IPS-11a (cell line): Measurements from ENCODE around the gene GPRC5B.

Experiments
- H3K4me3 ChIP-seq: one replicate; pipeline ENCODE4 v1.5.1; 2013; ENCODE audit warnings: low read depth, low read length, control low read depth

The GPRC5B gene

DNA sequence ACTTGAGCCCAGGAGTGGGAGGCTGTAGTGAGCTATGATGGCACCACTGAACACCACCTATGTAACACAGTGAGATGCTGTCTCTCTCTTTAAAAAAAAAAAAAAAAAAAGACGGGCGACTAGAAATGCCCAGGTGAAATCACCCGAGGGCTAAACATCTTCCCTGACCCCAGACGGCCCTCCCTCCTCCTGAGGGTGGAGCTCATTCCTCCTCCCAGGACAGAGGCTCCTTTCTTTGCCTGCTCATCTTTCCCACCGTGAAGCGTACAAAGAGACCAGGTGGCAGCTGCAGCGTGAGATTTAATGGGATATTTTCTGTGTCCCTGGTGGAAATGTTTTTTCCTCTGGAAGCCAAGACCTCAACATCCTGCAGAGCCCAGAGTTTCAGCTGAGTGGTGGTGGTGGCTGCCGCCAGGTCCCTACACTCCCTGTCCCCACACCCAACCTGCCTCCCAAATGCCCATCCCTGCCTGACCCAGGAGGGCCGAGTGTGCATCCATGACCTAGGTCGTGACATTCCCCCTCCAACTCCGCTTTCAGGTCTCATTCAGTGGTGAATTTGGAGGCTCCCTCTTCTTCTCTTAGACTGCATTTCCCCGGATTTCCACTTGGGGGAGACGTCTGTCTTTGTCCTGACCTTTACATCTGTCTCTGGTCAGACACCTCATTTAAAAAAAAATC lies 14.4 kb upstream of the GPRC5B start:
- H3K4me3 ChIP-seq = no peak overlapping the region

DNA sequence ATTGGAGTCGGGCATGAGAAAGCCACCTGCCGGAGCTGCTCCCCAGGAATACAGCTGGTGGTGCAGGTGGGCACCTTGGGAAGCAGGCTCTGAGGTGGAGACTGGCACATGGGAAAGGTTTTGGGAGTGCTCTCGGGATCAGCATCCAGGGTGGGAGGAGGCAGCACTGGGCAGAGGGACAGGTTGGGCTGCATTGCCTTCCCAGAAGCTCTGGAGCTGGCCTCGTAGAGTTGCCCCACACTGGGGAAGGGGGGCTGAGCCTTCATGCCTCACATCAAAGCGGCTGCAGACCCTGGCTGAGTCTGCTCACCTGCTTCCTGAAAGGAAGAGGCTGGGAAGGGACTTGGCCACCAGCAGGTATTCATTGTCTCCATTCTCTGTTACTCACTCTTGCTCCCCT lies 13.5 kb upstream of the GPRC5B start:
- H3K4me3 ChIP-seq = no peak overlapping the region

DNA sequence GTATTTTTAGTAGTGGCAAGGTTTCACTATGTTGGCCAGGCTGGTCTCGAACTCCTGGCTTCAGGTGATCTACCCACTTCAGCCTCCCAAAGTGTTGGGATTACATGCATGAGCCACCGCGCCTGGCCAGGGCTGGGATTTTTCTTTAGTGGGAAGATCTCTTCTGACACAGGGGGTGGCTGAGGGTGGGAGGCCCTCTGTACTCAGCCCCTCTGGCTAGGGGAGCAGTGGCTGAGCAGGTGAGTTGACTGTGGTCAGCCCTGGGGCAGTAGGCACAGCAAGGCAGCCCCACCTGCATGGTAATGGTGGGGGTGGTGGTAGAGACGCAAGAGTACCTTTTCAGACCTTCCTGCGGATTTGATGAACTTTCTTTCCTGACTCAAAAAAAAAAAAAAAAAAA lies 12.3 kb upstream of the GPRC5B start:
- H3K4me3 ChIP-seq = no peak overlapping the region

DNA sequence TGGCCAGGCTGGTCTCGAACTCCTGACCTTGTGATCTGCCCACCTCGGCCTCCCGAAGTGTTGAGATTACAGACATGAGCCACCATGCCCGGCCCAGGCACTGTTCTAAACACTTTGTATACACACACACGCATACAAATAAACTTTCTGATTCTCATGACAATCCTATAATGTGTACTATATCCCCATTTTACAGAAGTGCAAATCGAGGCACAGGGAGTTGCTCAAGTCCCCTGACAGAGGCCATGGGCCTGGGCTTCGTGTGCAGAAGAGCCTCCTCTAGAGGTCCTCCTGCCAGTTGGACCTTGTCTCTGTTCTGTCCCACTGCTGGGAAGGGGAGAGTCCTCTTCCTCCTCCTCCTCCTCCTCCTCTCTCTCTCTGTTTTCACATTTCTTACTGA lies 9.9 kb upstream of the GPRC5B start:
- no peak overlapping the region for H3K4me3 ChIP-seq

DNA sequence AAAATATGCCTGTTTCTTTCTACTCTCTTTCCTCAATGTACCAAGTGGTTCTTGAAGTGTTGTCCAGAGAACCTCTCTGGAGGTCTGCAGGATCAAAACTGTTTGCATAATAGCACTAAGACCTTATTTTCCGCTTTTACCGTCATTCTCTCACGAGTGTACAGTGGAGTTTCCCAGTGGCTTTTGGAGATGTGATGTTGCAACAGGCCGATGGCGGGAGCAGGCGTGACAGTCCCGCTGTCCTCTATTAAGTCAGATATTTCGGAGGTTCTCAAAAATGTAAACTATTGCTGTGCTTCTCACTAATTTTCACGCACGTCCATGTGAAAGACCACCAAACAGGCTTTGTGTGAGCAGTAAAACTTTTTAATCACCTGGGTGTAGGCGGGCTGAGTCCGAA lies 8.3 kb upstream of the GPRC5B start:
- H3K4me3 ChIP-seq = no peak overlapping the region

DNA sequence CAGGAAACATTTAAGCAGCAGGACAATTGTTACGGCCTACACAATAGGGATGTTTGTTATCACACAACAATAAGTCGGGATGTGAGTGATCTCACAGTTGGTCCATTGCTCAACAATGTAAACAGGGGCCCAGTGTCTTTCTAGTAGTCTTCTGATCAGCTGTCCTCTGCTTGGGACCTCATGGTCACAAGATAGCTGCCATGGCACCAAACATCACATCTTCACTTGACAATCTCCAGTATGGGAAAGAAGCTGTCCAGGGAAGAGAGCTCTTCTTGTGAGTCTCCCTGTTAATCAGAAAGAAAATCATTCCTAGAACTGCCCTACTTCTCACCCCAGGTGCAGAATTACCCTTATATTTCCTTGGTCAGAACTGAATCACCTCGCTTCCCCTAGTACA lies 6.3 kb upstream of the GPRC5B start:
- H3K4me3 ChIP-seq = no peak overlapping the region

DNA sequence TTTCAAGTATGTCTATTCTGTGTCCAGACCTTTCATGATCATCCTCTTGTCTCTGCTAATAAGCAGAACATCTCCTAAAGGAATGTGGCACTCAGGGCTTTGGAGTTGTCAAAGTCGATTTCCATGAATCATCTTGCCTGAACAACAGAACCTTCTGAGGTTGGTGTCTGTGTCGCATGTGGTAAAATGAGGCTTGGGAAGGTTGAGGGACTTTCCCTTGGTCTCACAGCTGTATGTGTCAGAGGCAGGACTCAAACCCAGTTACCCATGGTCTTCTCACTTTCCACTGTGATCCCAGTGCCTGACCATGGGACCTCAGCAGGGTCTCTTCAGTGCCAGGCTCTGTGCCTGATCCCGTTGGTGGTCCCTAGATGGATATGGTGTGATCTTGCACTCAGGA lies 4.2 kb upstream of the GPRC5B start:
- H3K4me3 ChIP-seq = no peak overlapping the region

DNA sequence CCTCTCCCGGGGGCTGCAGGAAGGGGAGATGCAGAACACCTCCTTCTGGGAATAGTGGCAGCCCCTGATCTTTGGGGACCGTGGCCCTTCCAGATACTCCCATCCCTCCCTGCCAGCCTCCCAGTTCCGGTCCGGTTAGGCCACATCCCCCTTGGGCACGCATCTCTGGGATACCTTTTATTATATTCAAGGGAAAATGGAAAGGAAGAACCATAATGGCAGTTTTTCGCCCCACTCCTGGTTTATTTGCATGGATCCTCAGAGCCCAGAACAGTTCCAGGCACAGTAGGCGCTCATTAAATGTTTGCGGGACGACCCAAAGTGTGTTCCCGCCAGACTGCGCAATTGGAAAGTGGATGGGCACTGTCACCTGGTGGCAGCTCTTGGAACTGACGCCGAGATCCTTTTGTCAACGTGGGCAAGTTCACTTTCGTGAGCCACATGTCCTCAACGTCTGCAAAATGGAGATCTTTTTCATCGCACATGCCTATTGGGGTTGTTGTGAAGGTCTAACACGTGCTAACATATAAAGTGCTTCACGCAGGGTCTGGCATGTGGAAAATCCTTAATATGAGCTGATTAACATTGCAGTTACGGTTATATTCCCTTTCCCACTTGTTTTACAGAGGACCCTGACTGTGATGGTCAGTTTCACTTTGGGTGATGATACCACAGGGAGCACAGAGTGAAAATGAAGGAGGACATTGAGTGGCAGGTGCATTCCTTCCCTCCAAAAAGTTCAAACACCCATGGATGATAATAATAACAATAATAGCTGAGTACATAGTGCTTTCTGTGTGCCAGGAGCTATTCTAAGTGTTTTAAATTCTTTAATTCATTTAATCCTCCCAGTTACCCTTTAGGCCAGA lies 1.7 kb upstream of the GPRC5B start:
- H3K4me3 ChIP-seq = no peak overlapping the region

DNA sequence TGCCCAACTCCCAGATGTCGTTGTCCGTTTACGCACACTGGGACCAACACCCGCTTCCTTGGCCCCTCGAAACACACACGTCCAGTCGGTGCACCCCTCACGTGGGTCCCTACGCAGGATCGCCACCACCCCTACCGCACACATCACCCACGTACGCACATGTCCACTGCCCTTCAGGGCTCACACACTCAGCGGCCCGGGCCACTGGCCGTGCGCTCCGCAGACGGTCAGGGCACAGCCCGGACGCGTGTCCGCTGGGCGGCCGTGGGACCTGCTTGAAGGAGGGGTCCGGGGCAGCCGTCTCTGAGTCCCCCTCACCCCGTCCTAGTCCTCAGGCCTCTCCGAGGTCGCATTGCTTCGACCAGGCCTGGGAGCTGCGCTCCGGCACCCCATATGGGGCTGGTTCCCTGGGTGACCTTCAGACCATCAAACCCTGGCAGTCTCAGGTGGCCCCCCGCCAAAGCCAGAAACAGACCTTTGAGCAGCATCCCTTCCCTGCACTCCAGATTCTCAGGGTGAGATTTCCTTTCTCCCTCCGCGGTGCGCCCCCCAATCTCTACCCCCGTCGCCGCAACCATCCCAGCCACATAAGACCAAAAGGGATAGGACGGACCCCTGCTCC lies 914 bp upstream of the GPRC5B start:
- no peak overlapping the region for H3K4me3 ChIP-seq

DNA sequence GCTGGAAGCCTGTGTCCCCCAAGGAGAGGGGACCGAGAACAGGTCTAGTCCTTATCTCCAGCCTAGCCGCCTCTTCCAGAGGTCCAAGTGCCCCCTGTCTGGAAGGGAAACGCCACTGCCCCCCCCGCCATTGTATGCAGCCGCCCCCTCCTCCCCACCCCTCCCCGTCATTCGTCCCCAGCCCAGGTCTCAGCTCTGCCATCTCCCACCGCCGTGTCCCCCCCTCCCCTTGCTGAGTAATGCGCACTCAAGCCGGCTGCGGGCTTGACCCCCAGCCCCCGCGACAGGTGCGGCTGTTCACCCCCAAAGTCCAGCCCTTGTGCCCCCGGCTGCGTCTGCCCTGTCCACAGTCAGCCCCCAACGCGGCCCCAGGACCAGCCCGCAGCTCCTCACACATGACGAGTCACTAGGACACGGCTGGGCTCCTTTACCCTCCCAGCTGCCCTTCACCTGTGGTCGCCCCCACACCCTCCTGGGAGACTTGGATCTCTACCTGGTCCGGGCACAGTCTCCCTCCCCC lies 622 bp downstream of the GPRC5B start:
- H3K4me3 ChIP-seq = peak overlapping the region; percentile 80

DNA sequence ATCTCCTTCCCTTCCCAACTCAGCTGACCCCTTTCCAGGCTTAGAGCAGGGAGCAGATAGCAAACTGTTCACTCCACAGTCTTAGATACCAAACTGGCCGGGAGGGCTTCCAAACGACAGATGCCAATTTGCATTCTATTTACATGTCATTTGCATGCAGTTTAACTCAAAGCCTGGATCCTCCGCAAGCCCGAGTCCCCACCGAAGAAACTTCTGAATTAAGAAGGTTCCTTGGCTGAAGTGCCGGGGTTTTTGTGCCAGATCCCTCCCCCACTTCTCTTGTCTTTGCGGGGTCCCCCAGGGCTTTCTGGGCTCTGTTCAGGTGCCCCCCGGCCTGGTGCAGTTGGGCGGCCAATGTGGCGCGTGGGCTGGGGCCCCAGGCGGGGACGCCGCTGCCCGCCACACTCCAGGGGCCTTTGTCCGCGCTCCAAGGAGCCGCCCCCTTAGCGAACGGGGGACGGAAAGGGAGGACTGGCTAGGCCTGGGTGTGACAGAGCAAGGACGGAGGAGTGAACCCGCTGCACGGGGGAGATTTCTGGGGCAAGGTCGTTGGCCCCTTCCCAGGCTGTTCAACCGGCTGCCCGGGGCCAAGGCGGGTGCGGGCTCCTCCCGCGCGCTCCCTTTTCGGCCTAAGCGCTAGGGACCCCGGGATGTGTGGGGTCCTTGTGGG lies 1.2 kb downstream of the GPRC5B start:
- H3K4me3 ChIP-seq = peak overlapping the region; percentile 80

DNA sequence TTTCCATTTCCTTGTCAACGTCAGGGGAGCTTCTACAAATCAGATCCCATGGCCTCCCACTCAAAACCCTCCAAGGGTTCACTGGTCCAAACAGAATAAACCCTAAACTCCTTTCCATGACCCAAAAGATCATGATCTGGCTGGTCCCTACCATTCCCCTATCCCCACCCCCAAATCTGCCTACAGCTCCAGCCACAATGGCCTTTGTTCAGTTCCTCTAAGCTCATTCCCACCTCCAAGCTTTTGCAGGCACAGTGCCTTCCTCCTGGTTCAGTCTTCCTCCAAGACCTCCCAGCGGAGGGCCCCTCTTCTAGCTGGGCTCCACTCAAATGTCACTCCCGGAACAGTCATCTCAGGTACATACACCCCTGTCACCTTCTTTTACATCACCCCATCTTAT lies 2.0 kb downstream of the GPRC5B start:
- peak overlapping the region; percentile 80 for H3K4me3 ChIP-seq

DNA sequence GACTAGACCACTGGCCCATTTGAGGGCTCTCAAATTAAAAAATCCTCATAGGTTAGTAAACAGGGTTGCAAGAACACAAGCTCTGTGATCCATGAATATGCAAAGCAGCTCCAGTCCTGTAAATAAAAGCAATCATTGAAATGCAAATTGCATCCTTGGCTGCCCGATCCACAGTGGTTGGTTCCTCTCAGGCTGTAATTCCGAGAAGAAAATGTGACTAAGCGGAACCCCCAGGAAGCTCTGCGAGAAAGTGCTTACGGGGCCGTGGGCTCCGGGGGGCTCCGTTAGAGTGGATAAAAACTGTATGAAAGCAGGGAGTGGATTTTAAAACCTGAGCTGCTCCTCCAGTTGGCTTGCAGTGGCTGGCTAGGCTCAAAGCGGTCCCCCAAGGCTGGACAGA lies 2.5 kb downstream of the GPRC5B start:
- H3K4me3 ChIP-seq = peak overlapping the region; percentile 80

DNA sequence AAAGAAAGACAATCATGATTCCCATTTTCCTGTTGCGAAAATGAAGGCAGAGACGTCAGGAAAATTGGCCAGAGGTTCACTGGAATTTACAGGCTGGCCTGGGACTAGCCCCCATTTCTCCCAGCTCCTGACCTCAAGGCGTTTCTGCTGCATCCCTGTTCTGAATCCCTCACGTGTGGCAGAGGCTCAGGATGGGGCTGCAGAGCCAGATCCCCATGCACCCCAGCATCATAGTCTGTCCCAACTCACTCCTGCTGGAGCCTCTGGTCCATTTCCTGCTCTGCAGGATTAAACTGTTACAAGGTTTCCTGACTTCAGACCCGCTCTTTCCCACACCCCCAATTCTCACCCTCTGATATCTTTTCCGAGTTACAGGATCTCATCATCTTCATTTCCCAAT lies 2.9 kb downstream of the GPRC5B start:
- no peak overlapping the region for H3K4me3 ChIP-seq

DNA sequence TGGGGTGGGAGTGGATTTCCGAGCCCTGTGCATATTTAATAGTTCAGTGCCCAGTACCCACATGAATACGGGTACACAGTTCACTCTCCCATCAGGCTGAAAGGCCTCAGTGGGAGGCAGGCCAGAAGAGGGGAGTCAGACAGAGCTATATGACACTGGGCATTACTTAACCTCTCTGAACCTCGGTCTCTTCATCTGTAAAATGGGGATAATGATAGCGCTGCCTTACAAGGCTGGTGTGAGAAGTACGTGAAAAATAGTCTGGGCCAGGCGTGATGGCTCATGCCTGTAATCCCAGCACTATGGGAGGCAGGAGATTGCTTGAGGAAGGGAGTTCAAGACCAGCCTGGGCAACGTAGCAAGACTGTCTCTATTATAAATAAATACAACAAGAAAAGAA lies 3.6 kb downstream of the GPRC5B start:
- H3K4me3 ChIP-seq = no peak overlapping the region

DNA sequence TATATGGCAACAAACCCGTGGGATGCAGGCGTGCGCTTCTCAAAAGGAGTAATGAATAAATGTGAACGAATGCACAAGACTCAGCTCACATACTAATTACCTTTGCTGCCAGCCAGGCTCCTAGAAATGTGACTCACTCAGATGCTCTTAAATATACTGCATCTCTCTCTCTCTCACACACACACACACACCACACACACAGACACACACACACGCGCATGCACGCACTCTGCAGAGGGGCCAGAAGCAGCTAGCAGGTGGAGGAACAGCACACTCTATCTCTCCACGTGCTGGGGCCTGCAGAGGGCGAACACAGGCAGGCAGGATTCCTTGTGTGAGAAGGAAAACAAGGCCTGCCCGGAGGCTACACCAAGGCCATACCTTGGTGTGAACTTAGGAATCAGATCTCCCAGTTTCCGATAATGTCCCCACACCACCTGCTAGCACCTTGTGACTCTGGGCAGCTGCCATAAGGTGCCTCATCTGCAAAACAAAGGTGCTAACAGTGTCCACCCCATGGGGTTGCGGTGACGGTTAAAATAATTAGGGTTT lies 5.3 kb downstream of the GPRC5B start:
- no peak overlapping the region for H3K4me3 ChIP-seq

DNA sequence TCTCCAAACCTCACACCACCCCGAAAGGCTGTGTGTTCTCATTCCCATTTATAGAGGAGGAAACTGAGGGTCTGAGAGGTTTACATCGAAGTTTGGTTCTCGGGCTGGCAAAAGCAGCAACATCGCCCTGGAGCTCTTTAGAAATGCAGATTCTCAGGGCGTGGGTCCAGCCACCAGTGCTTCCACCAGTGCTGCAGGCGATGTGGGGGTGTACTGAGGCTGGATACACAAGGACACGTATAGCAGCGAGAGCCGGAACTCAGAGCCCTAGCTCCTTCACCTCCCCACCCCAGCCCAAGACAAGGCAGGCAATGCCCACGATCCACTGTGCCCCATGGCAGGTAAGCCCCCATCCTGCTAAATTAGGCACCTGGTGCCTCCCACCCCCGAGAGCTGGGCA lies 5.9 kb downstream of the GPRC5B start:
- no peak overlapping the region for H3K4me3 ChIP-seq

DNA sequence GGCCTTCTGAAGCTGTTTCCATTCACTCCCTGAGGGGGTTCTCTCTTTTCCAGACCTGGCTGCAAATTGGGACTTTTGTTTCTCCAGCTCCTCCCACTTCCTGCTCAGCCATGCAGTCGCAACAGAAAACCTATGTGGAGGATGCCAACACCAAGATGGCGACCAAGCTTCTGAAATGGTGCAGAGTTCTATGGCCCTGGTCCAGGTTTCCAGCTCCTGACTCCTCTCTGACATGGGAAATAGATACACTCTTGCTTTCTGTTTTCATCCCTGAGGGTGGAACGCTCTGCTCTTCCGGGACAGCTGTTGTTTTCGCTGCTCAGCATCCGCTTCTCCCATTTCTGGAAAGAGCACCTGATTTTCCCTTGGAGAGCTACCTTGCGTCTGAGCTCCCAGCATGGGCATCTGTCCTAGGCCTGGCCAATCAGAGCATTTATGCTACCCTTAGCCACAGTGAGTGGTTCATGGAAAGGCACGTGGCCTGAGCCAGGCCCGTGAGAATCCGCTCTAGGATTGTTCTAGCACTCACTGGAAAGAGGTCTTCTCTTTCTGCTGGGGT lies 8.1 kb downstream of the GPRC5B start:
- H3K4me3 ChIP-seq = no peak overlapping the region

DNA sequence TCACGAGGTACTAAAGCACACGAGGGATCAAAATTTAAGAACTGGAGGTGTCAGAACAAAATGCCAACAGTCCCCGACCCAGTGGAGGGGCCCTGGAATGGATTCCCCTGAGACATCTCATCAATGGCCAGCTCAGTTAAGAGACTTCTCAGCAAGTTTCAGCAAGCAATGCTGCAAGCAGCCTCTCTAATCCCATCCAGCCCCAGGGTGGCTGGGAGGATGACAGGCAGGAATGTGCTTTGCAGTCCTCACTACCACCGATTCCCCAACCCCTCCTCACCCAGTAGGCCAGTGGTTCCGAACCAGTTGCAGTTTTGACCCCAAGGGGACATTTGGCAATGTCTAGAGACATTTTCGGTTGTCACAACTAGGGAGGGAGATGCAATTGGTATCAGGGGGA lies 8.7 kb downstream of the GPRC5B start:
- no peak overlapping the region for H3K4me3 ChIP-seq

DNA sequence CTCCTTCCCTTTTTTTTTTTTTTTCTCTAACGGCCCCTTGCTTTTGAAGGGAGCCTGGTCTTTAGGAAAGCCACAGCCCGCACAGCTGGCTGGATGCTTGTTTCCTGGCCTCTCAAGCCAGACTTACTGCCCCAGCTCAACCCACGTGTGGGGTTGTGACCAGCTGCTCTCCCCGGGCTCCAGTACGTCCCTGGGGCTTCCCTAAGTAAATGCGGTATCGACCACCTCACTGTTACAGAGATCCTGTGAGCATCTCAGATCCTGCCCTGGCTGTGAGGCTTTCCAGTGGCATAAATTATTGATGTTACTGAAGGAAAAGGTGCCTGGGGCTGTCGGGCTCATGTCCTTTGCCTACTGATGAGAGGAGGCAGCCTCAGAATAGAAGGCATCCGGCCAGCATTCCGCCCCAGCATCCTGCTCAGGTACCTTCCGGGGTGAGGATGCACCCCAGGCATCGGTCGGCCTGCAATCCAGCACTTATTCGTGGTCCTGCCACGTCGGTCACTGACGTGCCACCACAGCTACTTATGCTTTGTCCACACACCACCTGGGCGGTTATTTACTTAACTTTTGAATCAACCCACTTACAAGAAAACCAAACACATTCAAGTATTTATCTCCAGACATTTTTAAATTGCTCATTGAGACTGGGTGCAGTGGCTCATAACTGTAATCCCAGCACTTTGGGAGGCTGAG lies 9.6 kb downstream of the GPRC5B start:
- no peak overlapping the region for H3K4me3 ChIP-seq
